ENCODE results near the gene FAM78B.

GRCh38 chr1:166190400-166190799 lies 23.6 kb upstream of the FAM78B start:
- TF ChIP-seq CTCF (IDR thresholded peaks at IDR 0.05), result no peak
- TF ChIP-seq POLR2A (IDR thresholded peaks at IDR 0.05), result no peak
- no peak for TF ChIP-seq POLR2AphosphoS5 (IDR thresholded peaks at IDR 0.05)
